K562 (cell line): ENCODE results near the gene CISTR. TPM values are rescaled to one million over a fixed set of nuclear protein-coding genes. Genes with fewer than 3 reads are reported as not detected.
A peak's percentile ranks its signal among the peaks of the same experiment; 100 is the strongest.

Experiments used
- ATAC-seq: fragments of 200-7000 bp; cut with Tn5 transposase; 3 replicates; pipeline ENCODE4 v1.9.1; 2020; ENCODE audit warnings: moderate library complexity
- BruUV-seq: library from RNA; stranded (reverse); fragments of 400-500 nt; replicated peaks from 2 replicates; lab custom pipeline; 2021; lab: Mats Ljungman, UMichigan
- CTCF ChIA-PET: fragments of 300-600 bp; formaldehyde crosslinking; extraction: SDS; loops from one replicate; lab custom pipeline; 2021; ENCODE audit warnings: low intra/inter-chr PET ratio; lab: Yijun Ruan, JAX
- POLR2A ChIA-PET: fragments of 300-600, 350-650 bp; sonication (Branson Sonifier 250); formaldehyde crosslinking; extraction: SDS; loops from one replicate; lab custom pipeline; 2021; ENCODE audit warnings: antibody characterized with exemption, inconsistent platforms; lab: Yijun Ruan, JAX
- DNase-seq, 4 experiments: peaks; one replicate each; pipeline versions ENCODE4 v3.0.0 to v3.0.0-alpha.2; 2011 to 2018; ENCODE audit warnings: low spot score in 3 of 4, mixed read lengths in 3 of 4; ENCODE audit errors: extremely low read depth in 1 of 4
- FAIRE-seq: peaks from 2 replicates; lab custom pipeline; 2011; peaks lifted over from hg19 to GRCh38; lab: Jason Lieb, UNC
- H2AFZ ChIP-seq: 2 replicates; pipeline ENCODE4 v1.6.0; 2011; ENCODE audit warnings: low read depth, low read length, control low read depth, inconsistent platforms
- H3K27ac ChIP-seq: fragments of 200-600 bp; 3 replicates; pipeline ENCODE4 v1.8.0; 2011; ENCODE audit warnings: low read depth, mild to moderate bottlenecking, control low read depth, inconsistent platforms, low read length, moderate library complexity, mixed read lengths; ENCODE audit errors: extremely low read depth
- H3K27me3 ChIP-seq, 2 experiments: fragments of 300-600 bp in 1 of 2; 2 replicates in 1 of 2; 3 replicates in 1 of 2; pipeline versions ENCODE4 v1.6.0 to v1.8.0; 2011; ENCODE audit warnings: inconsistent platforms in 2 of 2, low read length in 2 of 2, mild to moderate bottlenecking in 1 of 2, mixed read lengths in 1 of 2, moderate library complexity in 1 of 2; ENCODE audit not compliant: control insufficient read depth in 2 of 2, insufficient read depth in 2 of 2
- H3K36me3 ChIP-seq: fragments of 300-600 bp; 3 replicates; pipeline ENCODE4 v1.8.0; 2011; ENCODE audit warnings: mild to moderate bottlenecking, low read length, inconsistent platforms; ENCODE audit not compliant: control insufficient read depth, insufficient read depth
- H3K4me1 ChIP-seq, 2 experiments: fragments of 200-600 bp in 1 of 2; replicated peaks in 1 of 2; 2 replicates in 1 of 2; 3 replicates in 1 of 2; pipeline versions ENCODE4 v1.5.1 to v1.8.0; 2011; ENCODE audit warnings: inconsistent platforms in 2 of 2, low read length in 2 of 2, mild to moderate bottlenecking in 1 of 2, mixed read lengths in 1 of 2, moderate library complexity in 1 of 2; ENCODE audit not compliant: control insufficient read depth in 2 of 2, insufficient read depth in 2 of 2
- H3K4me2 ChIP-seq: 2 replicates; pipeline ENCODE4 v1.6.1; 2011; ENCODE audit warnings: low read length, control low read depth, inconsistent platforms, mixed read lengths; ENCODE audit not compliant: insufficient read depth
- H3K4me3 ChIP-seq: fragments of 200-600 bp; sonication (generic), shearing (Covaris generic); 2 replicates; pipeline ENCODE4 v1.5.1; 2016; ENCODE audit warnings: control low read depth, inconsistent platforms
- H3K79me2 ChIP-seq: fragments of 200-600 bp; 3 replicates; pipeline ENCODE4 v1.8.0; 2011; ENCODE audit warnings: low read length, inconsistent platforms; ENCODE audit not compliant: control insufficient read depth, insufficient read depth
- H3K9ac ChIP-seq, 2 experiments: 2 replicates each; pipeline versions ENCODE4 v1.6.0 to v1.6.1; 2011; ENCODE audit warnings: low read depth in 2 of 2, low read length in 2 of 2, control low read depth in 1 of 2, inconsistent platforms in 1 of 2, mild to moderate bottlenecking in 1 of 2, mixed read lengths in 1 of 2; ENCODE audit not compliant: insufficient read depth in 1 of 2
- H3K9me1 ChIP-seq: one replicate; pipeline ENCODE4 v1.6.0; 2011; ENCODE audit warnings: inconsistent platforms, mild to moderate bottlenecking, low read length, moderate library complexity; ENCODE audit not compliant: control insufficient read depth, insufficient read depth
- H3K9me3 ChIP-seq: replicated peaks from 2 replicates; pipeline ENCODE4 v1.5.1; 2011; ENCODE audit warnings: low read depth, low read length, inconsistent platforms; ENCODE audit not compliant: control insufficient read depth, insufficient read depth
- H4K20me1 ChIP-seq: replicated peaks from 2 replicates; pipeline ENCODE4 v1.6.1; 2011; ENCODE audit warnings: low read length, inconsistent platforms, mixed read lengths; ENCODE audit not compliant: control insufficient read depth, insufficient read depth
- CTBP1 ChIP-seq: fragments of 450-650 bp; IDR thresholded peaks from 2 replicates; pipeline ENCODE4 v1.6.1; 2016; ENCODE audit warnings: borderline replicate concordance
- MLLT1 ChIP-seq, 2 experiments: fragments of 450-650 bp; IDR thresholded peaks; 2 replicates each; pipeline ENCODE4 v1.6.1; 2016
- NRF1 ChIP-seq, 2 experiments: fragments of 450-650 bp; IDR thresholded peaks in 1 of 2; conservative IDR thresholded peaks in 1 of 2; 2 replicates each; pipeline ENCODE4 v1.6.1; 2014; ENCODE audit warnings: mild to moderate bottlenecking in 2 of 2
- POLR2H ChIP-seq: IDR thresholded peaks from 2 replicates; pipeline ENCODE4 v1.6.1; 2016; ENCODE audit warnings: missing genetic modification characterization, low read depth, mild to moderate bottlenecking, control low read depth, missing compliant biosample characterization, moderate library complexity
- PPARD ChIP-seq: fragments of 250-450 bp; sonication (Bioruptor Pico); IDR thresholded peaks from 2 replicates; pipeline ENCODE4 v1.8.0; 2022; ENCODE audit warnings: inconsistent platforms, mild to moderate bottlenecking, moderate library complexity
- RBM34 ChIP-seq: fragments of 200-400 bp; formaldehyde crosslinking; IDR thresholded peaks from 2 replicates; pipeline ENCODE4 v1.6.1; 2018; ENCODE audit warnings: low read length, borderline replicate concordance; ENCODE audit not compliant: insufficient read depth
- SMARCB1 ChIP-seq: IDR thresholded peaks from 2 replicates; pipeline ENCODE4 v1.6.1; 2011; ENCODE audit warnings: improper control_type of control experiment, low read depth; ENCODE audit not compliant: insufficient read length
- WGBS: fragments of 100-300 bp; shearing (Covaris generic); methylation state at CpG from one replicate; pipeline ENCODE4 v1.1.6; 2016; ENCODE audit warnings: low coverage, mixed read lengths; ENCODE audit not compliant: insufficient coverage; ENCODE audit errors: missing lambda C conversion rate; 5-methylcytosine and 5-hydroxymethylcytosine counted together
- in situ Hi-C: fragments of 300-500 bp; cut with MboI; formaldehyde crosslinking; loops from 4 replicates; pipeline ENCODE4 v1.15.0; 2018; ENCODE audit warnings: inconsistent platforms, mixed read lengths
- intact Hi-C: fragments of 100-400 bp; cut with micrococcal nuclease; formaldehyde crosslinking; loops from 2 replicates; pipeline ENCODE4 v1.14.2; 2022
- polyA plus RNA-seq, 8 experiments: library from polyadenylated mRNA; depleted of rRNA in 4 of 8; stranded (reverse) in 5 of 8; unstranded in 3 of 8; fragments of >200 nt; fragmentation: Nextera tagmentation in 2 of 8; fragmentation: Illumina TruSeq in 1 of 8; extraction: Ambion mirVana in 2 of 8; extraction: Trizol in 1 of 8; gene quantifications; 2 replicates each; pipeline versions ENCODE4 v1.2.1 to v1.2.3, GENCODE V29; 2011 to 2014; ENCODE audit warnings: inconsistent platforms in 1 of 8, missing spikeins in 1 of 8
- total RNA-seq, 7 experiments: library from RNA; depleted of rRNA in 6 of 7; stranded (reverse); fragments of >200 nt in 6 of 7; fragmentation: Illumina TruSeq in 2 of 7; extraction: Trizol in 2 of 7; gene quantifications; 2 replicates each; pipeline versions ENCODE4 v1.2.1 to v1.2.3, GENCODE V29; 2011 to 2021; ENCODE audit warnings: low replicate concordance in 1 of 7

The CISTR gene
- total and polyA plus RNA-seq, 9 of the 15 experiments (the other 6 are each of a cell fraction or from before 2014, with no cell fraction given), result not detected

GRCh38 chr12:53738406-53739213 lies 13.2 kb downstream of the CISTR start:
- H3K4me1 ChIP-seq, result peaks cover 0 to 15% of the 10 kb centered on the region in 2 experiments; a peak in 4 of 5 replicates
- 8% methylated on average over 19 of the region's 32 CpGs for WGBS
- ATAC-seq (peak; percentile 71), DNase-seq (peak in 3 of 4 experiments; percentile 37 to 70 (median 68)), FAIRE-seq (no peak)
- no peak for TF ChIP-seq MLLT1 (IDR thresholded peaks at IDR 0.05)
- no peak for TF ChIP-seq POLR2H (tag)
- no peak for TF ChIP-seq PPARD (CRISPR knock-in tag)
- TF ChIP-seq CTBP1, result no peak
- TF ChIP-seq RBM34, result no peak
- TF ChIP-seq SMARCB1, result no peak
- TF ChIP-seq NRF1 (conservative IDR thresholded peaks at IDR 0.05 in 1 of 2, IDR thresholded peaks at IDR 0.05 in 1 of 2), result peak in 1 of 2 experiments; percentile 20; a peak in 1 of 4 replicates
- no peaks in the 10 kb centered on the region for H3K79me2 ChIP-seq
- 0 out of 2 replicates have a peak overlapping the region, but pooled peaks have one; percentile 23 for H2AFZ ChIP-seq
- no peaks in the 10 kb centered on the region for H3K36me3 ChIP-seq
- H3K27ac ChIP-seq, result no peak overlapping the region
- peaks cover 61 to 76% of the 10 kb centered on the region in 2 experiments for H3K27me3 ChIP-seq
- intact Hi-C loops, result no loop called here
- no TSS peak for BruUV-seq
- peak overlapping the region in 1 of 2 experiments; percentile 46; a peak in 1 of 4 replicates for H3K9ac ChIP-seq
- H3K9me1 ChIP-seq, result no peaks in the 10 kb centered on the region
- H3K4me2 ChIP-seq, result no peak overlapping the region
- CTCF ChIA-PET, result interaction anchor here (0.7 kb wide), 1 partner anchor 25 kb away, joined by 3 read pairs; no protein-coding TSS in a partner anchor
- in situ Hi-C loops, result no loop called here
- no peak overlapping the region for H3K4me3 ChIP-seq
- POLR2A ChIA-PET, result interaction anchor here (0.6 to 1.1 kb wide), 4 partner anchors 11 to 456 kb away, joined by 3 to 4 read pairs (median 4); no protein-coding TSS in a partner anchor
- peaks cover 12% of the 10 kb centered on the region for H4K20me1 ChIP-seq
- no peaks in the 10 kb centered on the region for H3K9me3 ChIP-seq
